Endothelial cell of umbilical vein (primary cell): ENCODE measurements around the gene SPTBN4. TPM values are rescaled to one million over a fixed set of nuclear protein-coding genes. Genes with fewer than 3 reads are reported as not detected.

ENCODE experiments used
- BruUV-seq: library from RNA; stranded (reverse); fragments of 400-500 nt; replicated peaks from 2 replicates; lab custom pipeline; 2021; lab: Mats Ljungman, UMichigan
- CTCF ChIA-PET: fragments of 300-600, 350-600 bp; sonication (Branson Sonifier 250); formaldehyde crosslinking; loops from one replicate; lab custom pipeline; 2021; ENCODE audit warnings: antibody characterized with exemption, inconsistent platforms; lab: Charles Lee
- POLR2A ChIA-PET: fragments of 300-600, 350-600 bp; sonication (Branson Sonifier 250); formaldehyde crosslinking; loops from one replicate; lab custom pipeline; 2021; ENCODE audit warnings: antibody characterized with exemption, inconsistent platforms; lab: Charles Lee
- DNase-seq: peaks from one replicate; pipeline ENCODE4 v3.0.0-alpha.2; 2011; ENCODE audit warnings: low read depth, low spot score
- FAIRE-seq: peaks from 2 replicates; lab custom pipeline; 2011; peaks lifted over from hg19 to GRCh38; lab: Jason Lieb, UNC
- H2AFZ ChIP-seq: 2 replicates; pipeline ENCODE4 v1.6.0; 2012; ENCODE audit warnings: low read depth, low read length, control low read depth, inconsistent platforms
- H3K27ac ChIP-seq: 2 replicates; pipeline ENCODE4 v1.5.1; 2011; ENCODE audit warnings: low read depth, mild to moderate bottlenecking, control low read depth, low read length, moderate library complexity; ENCODE audit not compliant: insufficient read depth
- H3K27me3 ChIP-seq, 2 experiments: 2 replicates each; pipeline versions ENCODE4 v1.6.0 to v1.6.1; 2011; ENCODE audit warnings: low read length in 2 of 2, mixed read lengths in 1 of 2; ENCODE audit not compliant: control insufficient read depth in 2 of 2, insufficient read depth in 2 of 2
- H3K36me3 ChIP-seq, 2 experiments: 2 replicates in 1 of 2; 3 replicates in 1 of 2; pipeline ENCODE4 v1.5.1; 2011; ENCODE audit warnings: low read length in 2 of 2, mild to moderate bottlenecking in 1 of 2, moderate library complexity in 1 of 2; ENCODE audit not compliant: control insufficient read depth in 2 of 2, insufficient read depth in 2 of 2; ENCODE audit errors: extremely low read depth in 1 of 2
- H3K4me1 ChIP-seq: 3 replicates; pipeline ENCODE4 v1.5.1; 2011; ENCODE audit warnings: mild to moderate bottlenecking, low read length; ENCODE audit not compliant: control insufficient read depth, insufficient read depth; ENCODE audit errors: extremely low read depth
- H3K4me2 ChIP-seq: 2 replicates; pipeline ENCODE4 v1.6.1; 2011; ENCODE audit warnings: low read length, control low read depth, mixed read lengths; ENCODE audit not compliant: insufficient read depth
- H3K4me3 ChIP-seq, 3 experiments: fragments of 200-600 bp in 1 of 3; sonication (generic), shearing (Covaris generic) in 1 of 3; replicated peaks in 1 of 3; 2 replicates each; pipeline ENCODE4 v1.5.1; 2011 to 2016; ENCODE audit warnings: control low read depth in 3 of 3, low read length in 3 of 3, mild to moderate bottlenecking in 2 of 3, inconsistent platforms in 1 of 3, low read depth in 1 of 3, moderate library complexity in 1 of 3; ENCODE audit not compliant: insufficient read depth in 1 of 3
- H3K79me2 ChIP-seq: 2 replicates; pipeline ENCODE4 v1.6.0; 2012; ENCODE audit warnings: low read length, inconsistent platforms; ENCODE audit not compliant: control insufficient read depth, insufficient read depth
- H3K9ac ChIP-seq: replicated peaks from 2 replicates; pipeline ENCODE3; 2011; ENCODE audit warnings: low read length, control low read depth; ENCODE audit not compliant: insufficient read depth; ENCODE audit errors: extremely low read depth
- H3K9me1 ChIP-seq: replicated peaks from 3 replicates; pipeline ENCODE4 v1.6.0; 2011; ENCODE audit warnings: mild to moderate bottlenecking, low read length; ENCODE audit not compliant: control insufficient read depth, insufficient read depth; ENCODE audit errors: extremely low read depth
- H3K9me3 ChIP-seq: replicated peaks from 2 replicates; pipeline ENCODE4 v1.5.1; 2012; ENCODE audit warnings: low read length, inconsistent platforms; ENCODE audit not compliant: control insufficient read depth, insufficient read depth
- H4K20me1 ChIP-seq: replicated peaks from 2 replicates; pipeline ENCODE3; 2011; ENCODE audit warnings: mild to moderate bottlenecking, low read length; ENCODE audit not compliant: control insufficient read depth, insufficient read depth; ENCODE audit errors: extremely low read depth
- EZH2 ChIP-seq: IDR thresholded peaks from 2 replicates; pipeline ENCODE4 v1.6.1; 2012; ENCODE audit warnings: borderline replicate concordance, low read depth, mild to moderate bottlenecking, moderate library complexity, low read length, inconsistent platforms; ENCODE audit not compliant: severe bottlenecking
- FOS ChIP-seq: IDR thresholded peaks from 2 replicates; pipeline ENCODE4 v1.6.1; 2011; ENCODE audit warnings: mild to moderate bottlenecking, low read length, moderate library complexity, borderline replicate concordance; ENCODE audit not compliant: insufficient read depth
- GATA2 ChIP-seq: IDR thresholded peaks from 2 replicates; pipeline ENCODE4 v1.7.0; 2011; ENCODE audit warnings: low read depth, mild to moderate bottlenecking, moderate library complexity, mixed read lengths, low read length; ENCODE audit not compliant: insufficient read length, insufficient read depth
- JUN ChIP-seq: IDR thresholded peaks from 2 replicates; pipeline ENCODE4 v1.6.1; 2011; ENCODE audit warnings: borderline replicate concordance, low read depth; ENCODE audit not compliant: insufficient read length, insufficient read depth
- MAX ChIP-seq: IDR thresholded peaks from 2 replicates; pipeline ENCODE4 v1.6.1; 2011; ENCODE audit not compliant: insufficient read depth, insufficient read length
- MYC ChIP-seq: IDR thresholded peaks from one replicate; pipeline ENCODE4 v1.6.1; 2011; ENCODE audit warnings: mild to moderate bottlenecking, low read depth, low read length
- POLR2A ChIP-seq: IDR thresholded peaks from 2 replicates; pipeline ENCODE4 v1.6.1; 2012; ENCODE audit warnings: low read depth, mild to moderate bottlenecking, control low read depth, low read length
- POLR2AphosphoS5 ChIP-seq: IDR thresholded peaks from 2 replicates; pipeline ENCODE4 v1.6.1; 2012; ENCODE audit warnings: low read depth, mild to moderate bottlenecking, control low read depth, low read length, moderate library complexity; ENCODE audit not compliant: insufficient read depth
- dilution Hi-C: fragments of 300-500 bp; cut with MboI; formaldehyde crosslinking; loops from one replicate; pipeline ENCODE4 v1.15.0; 2019; ENCODE audit warnings: low sequenced_read_pairs; ENCODE audit not compliant: extremely low pct_ligation_motif_present
- intact Hi-C: fragments of 100-400 bp; cut with micrococcal nuclease; formaldehyde crosslinking; loops from one replicate; pipeline ENCODE4 v1.10.0; 2022
- polyA plus RNA-seq, 4 experiments: library from polyadenylated mRNA; depleted of rRNA in 3 of 4; stranded (reverse) in 3 of 4; unstranded in 1 of 4; fragments of >200 nt; gene quantifications; 2 replicates each; pipeline versions ENCODE4 v1.2.1 to v1.2.3, GENCODE V29; 2011 to 2012; ENCODE audit warnings: missing spikeins in 1 of 4
- total RNA-seq: library from RNA; stranded (reverse); gene quantifications from 2 replicates; pipeline ENCODE4 v1.2.3, GENCODE V29; 2021
- TF ChIP-seq, protein P1 (sequence below), 2 donors: IDR thresholded peaks; 1 replicate in 1 of 2; 2 replicates in 1 of 2; pipeline ENCODE4 v1.5.1; 2011; ENCODE audit warnings: low read length in 2 of 2, mild to moderate bottlenecking in 2 of 2, moderate library complexity in 2 of 2, control low read depth in 1 of 2, inconsistent platforms in 1 of 2, low read depth in 1 of 2; ENCODE audit not compliant: insufficient read depth in 1 of 2; ENCODE audit errors: extremely low read depth in 1 of 2

Gene SPTBN4
- total and polyA plus RNA-seq, 2 donors (not counting 3 experiments of a cell fraction or from before 2014, with no cell fraction given), result 0.33 TPM; not detected in 1

DNA sequence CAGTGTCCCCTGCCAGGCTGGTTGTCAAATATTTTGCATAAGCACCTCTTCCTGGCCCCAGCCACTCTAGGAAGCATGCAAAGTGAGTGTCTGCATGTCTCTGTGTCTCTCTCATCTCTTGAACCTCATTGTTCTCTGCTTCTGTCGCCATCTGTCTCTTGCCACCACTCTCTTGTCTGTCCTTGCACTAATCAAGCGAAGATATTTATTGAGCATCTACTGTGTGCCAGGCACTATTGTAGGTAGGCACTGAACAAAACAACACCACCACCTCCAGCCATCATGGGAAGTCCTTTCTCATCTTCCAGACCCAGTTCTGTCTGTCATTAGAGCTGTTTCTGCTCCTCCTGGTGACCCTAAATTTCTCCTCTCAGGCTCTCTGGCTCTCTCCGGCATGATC lies 57.9 kb downstream of the SPTBN4 start:
- DNase-seq (no peak), FAIRE-seq (no peak)
- Histone ChIP-seq H3K4me3 (no peak overlapping the region), H3K27me3 (peaks cover 2 to 7% of the 10 kb centered on the region in 2 experiments), H3K4me1 (no peaks in the 10 kb centered on the region), H3K79me2 (no peaks in the 10 kb centered on the region), H3K4me2 (no peak overlapping the region), H2AFZ (no peak overlapping the region), H3K9me3 (no peaks in the 10 kb centered on the region), H3K36me3 (no peaks in the 10 kb centered on the region), H4K20me1 (no peaks in the 10 kb centered on the region), H3K9me1 (no peaks in the 10 kb centered on the region), H3K27ac (no peak overlapping the region), H3K9ac (no peak overlapping the region)
- intact Hi-C loops, result loop anchor here (10.0 kb wide), 1 partner anchor 380 kb away; no protein-coding TSS in a partner anchor
- CTCF ChIA-PET, result interaction anchor here (1.1 to 2.5 kb wide), 8 partner anchors 9 to 219 kb away, joined by 4 to 25 read pairs (median 6); no protein-coding TSS in a partner anchor
- dilution Hi-C loops, result no loop called here
- no peak for TF ChIP-seq MAX
- POLR2A ChIA-PET, result interaction anchor here (0.5 kb wide), 1 partner anchor 90 kb away, joined by 4 read pairs; no protein-coding TSS in a partner anchor
- no TSS peak for BruUV-seq

- no peak for DNase-seq
- dilution Hi-C loops (no loop called here), intact Hi-C loops (loop anchor here (10.0 kb wide), 1 partner anchor 381 kb away; no protein-coding TSS in a partner anchor)
- no peaks in the 10 kb centered on the region for H3K9me1 ChIP-seq
- H3K4me3 ChIP-seq, result no peak overlapping the region
- no peaks in the 10 kb centered on the region for H3K9me3 ChIP-seq
- no peak for TF ChIP-seq JUN
- no peak for TF ChIP-seq GATA2
- no peak for TF ChIP-seq FOS
- no peak for TF ChIP-seq POLR2A
- no peak for TF ChIP-seq EZH2
- TF ChIP-seq, protein P1, sequence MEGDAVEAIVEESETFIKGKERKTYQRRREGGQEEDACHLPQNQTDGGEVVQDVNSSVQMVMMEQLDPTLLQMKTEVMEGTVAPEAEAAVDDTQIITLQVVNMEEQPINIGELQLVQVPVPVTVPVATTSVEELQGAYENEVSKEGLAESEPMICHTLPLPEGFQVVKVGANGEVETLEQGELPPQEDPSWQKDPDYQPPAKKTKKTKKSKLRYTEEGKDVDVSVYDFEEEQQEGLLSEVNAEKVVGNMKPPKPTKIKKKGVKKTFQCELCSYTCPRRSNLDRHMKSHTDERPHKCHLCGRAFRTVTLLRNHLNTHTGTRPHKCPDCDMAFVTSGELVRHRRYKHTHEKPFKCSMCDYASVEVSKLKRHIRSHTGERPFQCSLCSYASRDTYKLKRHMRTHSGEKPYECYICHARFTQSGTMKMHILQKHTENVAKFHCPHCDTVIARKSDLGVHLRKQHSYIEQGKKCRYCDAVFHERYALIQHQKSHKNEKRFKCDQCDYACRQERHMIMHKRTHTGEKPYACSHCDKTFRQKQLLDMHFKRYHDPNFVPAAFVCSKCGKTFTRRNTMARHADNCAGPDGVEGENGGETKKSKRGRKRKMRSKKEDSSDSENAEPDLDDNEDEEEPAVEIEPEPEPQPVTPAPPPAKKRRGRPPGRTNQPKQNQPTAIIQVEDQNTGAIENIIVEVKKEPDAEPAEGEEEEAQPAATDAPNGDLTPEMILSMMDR (IDR thresholded peaks at IDR 0.05; ENCODE audit: extremely low read depth in 1 of 2, insufficient read depth in 1 of 2, low read depth in 1 of 2, low read length in 2 of 2), result no peak
- no peak for TF ChIP-seq MAX
- no peak for TF ChIP-seq POLR2AphosphoS5
- TF ChIP-seq MYC, result no peak
- H3K27me3 ChIP-seq, result peaks cover 2 to 7% of the 10 kb centered on the region in 2 experiments
- BruUV-seq, result no TSS peak
- no peak overlapping the region for H3K27ac ChIP-seq
- H3K79me2 ChIP-seq, result no peaks in the 10 kb centered on the region
- no peak overlapping the region for H3K9ac ChIP-seq
- H2AFZ ChIP-seq, result no peak overlapping the region
- no peaks in the 10 kb centered on the region for H3K36me3 ChIP-seq
- no peaks in the 10 kb centered on the region for H3K4me1 ChIP-seq
- no peak for FAIRE-seq
- no peaks in the 10 kb centered on the region for H4K20me1 ChIP-seq
- H3K4me2 ChIP-seq, result no peak overlapping the region
- ChIA-PET CTCF (interaction anchor here (0.9 to 2.5 kb wide), 5 partner anchors 24 to 220 kb away, joined by 3 to 25 read pairs (median 5); no protein-coding TSS in a partner anchor), POLR2A (no interaction called here)
These were observed 58.6 kb downstream of the SPTBN4 start for GRCh38 chr19:40525234-40526051.
